COLO668 (cell line): Measurements from ENCODE around the gene CYP2B6.
A peak's percentile ranks its signal among the peaks of the same experiment; 100 is the strongest.
"Not testable (repeated sequence)": the region's sequence is repeated elsewhere in the genome, so short reads cannot be mapped to it uniquely, and the experiment has no call there.

ENCODE experiments used
- DNase-seq: peaks from one replicate; lab custom pipeline; 2025; ENCODE audit not compliant: unreplicated experiment; lab: John Stamatoyannopoulos, UW

CYP2B6 gene

DNA sequence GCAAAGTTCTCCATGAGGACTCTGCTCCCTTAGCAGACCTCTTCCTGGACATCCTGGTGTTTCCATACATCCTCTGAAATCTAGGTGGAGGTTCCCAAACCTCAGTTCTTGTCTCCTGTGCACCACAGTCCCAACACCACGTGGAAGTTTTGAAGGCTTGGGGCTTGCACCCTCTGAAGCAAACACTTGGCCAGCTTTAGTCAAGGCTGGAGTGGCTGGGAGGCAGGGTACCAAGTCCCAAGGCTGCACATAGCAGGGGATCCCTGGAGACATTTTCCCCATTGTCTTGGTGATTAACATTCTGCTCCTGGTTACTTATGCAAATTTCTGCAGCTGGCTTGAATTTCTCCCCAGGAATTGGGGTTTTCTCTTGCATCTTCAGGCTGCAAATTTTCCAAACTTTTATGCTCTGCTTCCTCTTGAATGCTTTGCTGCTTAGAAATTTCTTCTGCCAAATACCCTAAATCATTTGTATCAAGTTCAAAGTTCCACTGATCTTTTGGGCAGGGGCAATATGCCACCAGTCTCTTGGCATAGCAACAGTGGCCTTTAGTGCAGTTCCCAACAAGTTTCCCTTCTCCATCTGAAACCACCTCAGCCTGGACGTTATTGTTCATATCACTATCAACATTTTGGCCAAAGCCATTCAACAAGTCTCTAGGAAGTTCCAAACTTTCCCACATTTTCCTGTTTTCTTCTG is 10.2 kb upstream of the CYP2B6 start:
- not testable (repeated sequence) for DNase-seq

DNA sequence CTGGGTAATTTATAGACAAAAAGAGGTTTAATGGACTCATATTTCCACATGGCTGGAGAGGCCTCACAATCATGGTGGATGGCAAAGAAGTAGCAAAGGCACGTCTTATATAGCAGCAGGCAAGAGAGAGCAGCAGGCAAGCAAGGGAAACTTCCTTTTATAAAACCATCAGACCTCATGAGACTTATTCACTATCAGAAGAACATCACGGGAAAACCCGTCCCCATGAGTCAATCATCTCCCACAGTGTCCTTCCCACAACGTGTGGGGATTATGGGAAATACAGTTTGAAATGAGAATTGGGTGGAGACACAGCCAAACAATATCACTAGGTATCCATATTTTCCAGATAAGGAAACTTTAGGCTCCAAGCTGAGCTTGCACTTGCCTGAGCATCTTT is 9.5 kb upstream of the CYP2B6 start:
- no peak for DNase-seq

DNA sequence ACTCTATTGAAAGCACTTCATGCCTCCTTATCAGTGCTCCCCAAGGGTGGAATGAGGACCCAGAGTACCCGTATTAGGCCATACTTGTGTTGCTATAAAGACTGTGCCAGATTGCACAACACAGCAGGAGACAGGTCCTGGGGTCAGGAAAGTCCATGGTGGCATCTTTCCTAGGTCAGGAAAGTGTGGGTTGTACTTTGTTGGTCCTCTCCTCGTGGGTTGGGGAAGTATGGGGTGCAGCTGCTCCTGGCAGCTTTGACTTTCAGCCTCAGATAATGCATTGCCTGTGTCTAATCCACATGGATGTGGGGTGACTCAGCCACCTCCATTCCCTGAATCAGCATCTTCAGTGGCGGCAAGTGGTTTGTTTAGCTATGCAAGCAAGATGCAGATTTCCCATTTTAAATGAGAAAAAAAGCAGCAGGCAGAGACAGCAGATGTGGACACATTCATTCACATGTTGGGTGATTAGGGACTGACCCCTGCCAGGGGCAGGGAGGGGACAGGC is 8.4 kb upstream of the CYP2B6 start:
- no peak for DNase-seq

DNA sequence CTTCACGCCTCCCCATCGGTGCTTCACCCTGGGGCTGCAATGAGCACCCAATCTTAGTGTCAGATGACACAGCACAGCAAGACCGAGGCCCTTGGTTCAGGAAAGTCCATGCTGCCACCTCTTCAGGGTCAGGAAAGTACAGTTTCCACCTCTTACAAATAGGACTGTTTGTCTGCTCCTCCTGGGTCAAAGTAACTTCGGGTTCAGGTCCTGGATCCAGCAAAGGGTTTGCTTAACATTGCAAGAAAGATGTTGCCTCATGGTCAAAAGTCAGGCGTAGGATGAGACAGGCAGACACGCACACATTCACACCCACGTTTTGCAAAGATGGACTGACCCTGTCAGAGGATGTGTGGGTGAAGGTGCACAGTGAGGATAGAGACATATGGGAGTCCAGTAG is 1.6 kb upstream of the CYP2B6 start:
- no peak for DNase-seq

DNA sequence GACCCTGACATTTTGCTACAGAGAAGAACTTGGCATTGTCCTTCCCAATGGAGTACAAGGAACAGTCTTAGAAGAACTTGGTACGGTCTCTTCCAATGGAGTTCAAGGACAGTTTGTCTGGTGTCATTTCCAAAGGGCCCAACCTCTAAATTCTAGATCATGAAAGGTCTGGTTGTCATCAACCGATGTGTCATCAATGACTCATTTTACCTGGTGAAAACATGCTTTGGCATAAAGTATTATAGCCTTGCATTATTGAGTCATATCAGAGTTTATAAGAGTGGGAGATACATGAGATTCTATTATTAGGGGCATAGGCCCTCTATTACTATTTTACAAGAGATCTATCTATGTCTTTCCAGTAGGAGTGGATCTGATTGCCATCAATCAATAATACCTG is 4.3 kb downstream of the CYP2B6 start:
- DNase-seq: no peak

DNA sequence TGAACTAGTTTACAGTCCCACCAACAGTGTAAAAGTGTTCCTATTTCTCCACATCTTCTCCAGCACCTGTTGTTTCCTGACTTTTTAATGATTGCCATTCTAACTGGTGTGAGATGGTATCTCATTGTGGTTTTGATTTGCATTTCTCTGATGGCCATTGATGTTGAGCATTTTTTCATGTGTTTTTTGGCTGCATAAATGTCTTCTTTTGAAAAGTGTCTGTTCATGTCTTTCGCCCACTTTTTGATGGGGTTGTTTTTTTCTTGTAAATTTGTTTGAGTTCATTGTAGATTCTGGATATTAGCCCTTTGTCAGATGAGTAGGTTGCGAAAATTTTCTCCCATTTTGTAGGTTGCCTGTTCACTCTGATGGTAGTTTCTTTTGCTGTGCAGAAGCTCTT is 7.9 kb downstream of the CYP2B6 start:
- DNase-seq: not testable (repeated sequence)

DNA sequence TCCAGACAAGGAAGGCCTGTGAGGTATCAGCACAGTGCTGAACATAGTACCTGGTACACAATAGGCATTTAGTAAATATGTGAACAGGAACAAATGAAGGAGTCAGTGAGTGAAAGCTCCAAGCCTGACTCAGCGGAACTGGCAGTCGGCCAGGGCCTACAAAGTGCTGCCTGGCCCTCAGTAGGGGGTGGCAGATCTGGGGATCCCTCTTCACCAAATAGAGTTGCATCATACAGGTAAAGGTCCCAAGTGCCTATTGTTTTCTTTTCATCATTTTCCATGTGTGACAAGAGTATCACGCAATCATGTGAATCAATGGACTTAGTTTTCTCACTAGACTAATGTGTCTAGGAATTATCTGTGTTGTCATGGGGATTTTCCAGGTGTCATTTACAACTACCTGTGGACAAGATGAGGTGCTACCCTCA is 9.2 kb downstream of the CYP2B6 start:
- DNase-seq: peak; percentile 33

DNA sequence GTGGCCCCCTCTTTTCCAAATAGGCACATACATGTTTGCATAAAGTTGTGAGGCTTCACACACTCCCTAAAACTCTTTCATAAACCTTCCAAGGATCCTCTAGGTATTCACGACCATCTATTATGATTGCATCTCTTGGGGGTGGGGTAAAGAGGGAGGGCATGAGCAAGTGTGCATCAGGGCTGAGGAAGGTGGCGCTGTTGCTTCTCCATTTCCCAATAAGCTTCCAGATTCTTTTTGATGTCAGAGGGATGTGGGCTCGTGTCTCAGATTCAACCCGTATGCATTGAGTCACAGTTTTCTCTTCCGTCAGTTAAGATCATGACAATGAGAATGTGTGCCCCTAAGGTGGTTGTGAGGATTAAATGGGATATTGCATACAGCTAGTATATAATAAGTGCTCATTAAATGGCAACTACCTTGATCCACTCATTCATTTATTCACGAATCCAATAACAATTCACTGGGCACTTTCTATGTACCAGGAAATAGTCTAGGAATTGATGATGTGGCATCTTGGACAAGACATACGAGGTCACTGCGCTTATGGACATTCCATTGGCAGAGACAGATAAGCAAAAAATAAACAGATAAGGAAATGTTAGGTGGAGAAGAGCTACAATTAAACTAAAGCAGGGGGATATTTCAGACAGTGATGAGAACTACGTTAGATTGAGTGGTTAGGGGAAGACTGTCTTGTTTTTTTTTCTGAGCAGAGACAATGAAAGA is 10.3 kb downstream of the CYP2B6 start:
- no peak for DNase-seq

DNA sequence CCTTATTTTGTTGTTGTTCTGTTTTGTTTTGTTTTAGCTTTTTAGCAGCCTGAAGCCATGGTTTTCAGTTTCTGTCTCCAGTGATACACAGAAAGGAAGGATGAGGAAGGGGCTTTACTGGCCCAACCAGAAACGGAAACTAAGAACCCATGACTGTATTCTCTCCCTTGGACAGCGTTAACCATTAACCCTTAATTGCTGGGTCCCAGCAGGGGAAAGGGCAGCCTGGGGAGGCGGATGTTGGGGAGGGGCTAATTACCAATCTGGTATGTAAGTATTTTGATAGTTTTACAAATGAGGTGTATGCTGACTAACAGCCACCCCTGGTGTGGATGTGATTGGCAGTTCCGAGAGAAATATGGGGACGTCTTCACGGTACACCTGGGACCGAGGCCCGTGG is 12.6 kb downstream of the CYP2B6 start:
- DNase-seq: not testable (repeated sequence)

DNA sequence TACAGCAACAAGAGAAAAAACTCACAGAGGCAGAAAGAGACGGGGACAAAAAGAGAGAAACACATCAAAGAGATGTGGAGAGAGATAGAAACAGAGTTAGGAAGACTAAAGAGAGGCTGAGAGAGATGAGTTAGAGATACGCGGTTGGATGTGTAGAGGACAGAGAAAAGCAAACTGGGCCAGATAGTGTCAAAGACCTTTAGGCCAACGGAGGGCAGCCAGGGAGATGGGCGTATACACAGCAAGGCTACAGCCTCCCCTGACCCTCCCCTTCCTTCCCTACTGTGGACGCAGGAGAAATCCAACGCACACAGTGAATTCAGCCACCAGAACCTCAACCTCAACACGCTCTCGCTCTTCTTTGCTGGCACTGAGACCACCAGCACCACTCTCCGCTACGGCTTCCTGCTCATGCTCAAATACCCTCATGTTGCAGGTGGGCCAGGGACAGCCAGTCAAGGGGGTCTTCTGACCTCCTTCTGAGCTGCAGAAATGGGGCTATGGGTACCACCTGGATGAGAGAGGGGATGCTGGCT is 18.7 kb downstream of the CYP2B6 start:
- DNase-seq: no peak

DNA sequence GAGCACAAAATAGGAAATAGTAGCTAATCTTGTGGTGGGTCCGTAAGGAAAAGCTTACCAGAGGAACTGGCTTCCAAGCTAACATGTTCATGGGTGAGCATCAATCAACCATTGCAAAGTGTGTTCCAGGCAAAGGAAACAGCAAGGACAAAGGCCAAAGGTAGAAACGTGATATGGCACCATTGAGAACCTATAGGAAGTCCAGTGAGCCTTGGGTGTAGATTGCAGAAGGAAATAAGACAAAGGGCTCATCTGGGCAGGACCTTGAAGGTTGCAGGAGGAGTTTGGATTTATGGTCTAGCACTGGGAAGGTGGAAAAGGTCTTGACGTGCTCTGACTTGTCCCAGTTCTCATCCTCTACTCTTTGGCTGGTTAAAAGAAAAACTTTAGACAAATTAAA is 22.3 kb downstream of the CYP2B6 start:
- no peak for DNase-seq

DNA sequence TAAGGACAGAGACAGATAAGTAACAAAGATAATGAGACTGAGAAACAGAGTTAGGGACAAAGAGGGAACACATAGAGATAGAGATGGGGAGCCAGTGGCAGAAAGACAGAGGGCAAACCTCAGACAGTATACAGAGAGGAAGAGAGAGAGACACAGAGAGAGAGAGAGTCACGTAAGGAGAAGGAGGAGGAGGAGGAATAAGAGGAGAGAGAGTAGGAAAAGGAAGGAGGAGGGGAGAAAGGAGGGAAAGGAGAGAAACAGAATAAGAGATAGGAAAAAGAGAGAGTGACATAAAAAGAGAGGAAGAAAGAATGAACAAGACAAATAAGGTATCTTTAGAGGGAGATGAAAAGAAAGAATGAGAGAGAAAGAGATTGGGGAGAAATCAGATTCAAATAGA is 23.6 kb downstream of the CYP2B6 start:
- no peak for DNase-seq

DNA sequence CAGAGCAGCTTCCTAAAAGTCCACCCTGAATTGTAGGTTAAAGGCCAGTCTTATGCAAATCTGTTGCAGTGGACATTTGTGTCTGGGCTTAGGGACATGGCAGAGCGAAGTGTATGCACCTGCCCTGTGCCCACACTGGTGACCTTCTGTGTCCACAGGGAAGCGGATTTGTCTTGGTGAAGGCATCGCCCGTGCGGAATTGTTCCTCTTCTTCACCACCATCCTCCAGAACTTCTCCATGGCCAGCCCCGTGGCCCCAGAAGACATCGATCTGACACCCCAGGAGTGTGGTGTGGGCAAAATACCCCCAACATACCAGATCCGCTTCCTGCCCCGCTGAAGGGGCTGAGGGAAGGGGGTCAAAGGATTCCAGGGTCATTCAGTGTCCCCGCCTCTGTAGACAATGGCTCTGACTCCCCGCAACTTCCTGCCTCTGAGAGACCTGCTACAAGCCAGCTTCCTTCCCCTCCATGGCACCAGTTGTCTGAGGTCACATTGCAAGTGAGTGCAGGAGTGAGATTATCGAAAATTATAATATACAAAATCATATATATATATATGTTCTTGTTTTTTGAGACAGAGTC is 25.5 kb downstream of the CYP2B6 start:
- DNase-seq: no peak

DNA sequence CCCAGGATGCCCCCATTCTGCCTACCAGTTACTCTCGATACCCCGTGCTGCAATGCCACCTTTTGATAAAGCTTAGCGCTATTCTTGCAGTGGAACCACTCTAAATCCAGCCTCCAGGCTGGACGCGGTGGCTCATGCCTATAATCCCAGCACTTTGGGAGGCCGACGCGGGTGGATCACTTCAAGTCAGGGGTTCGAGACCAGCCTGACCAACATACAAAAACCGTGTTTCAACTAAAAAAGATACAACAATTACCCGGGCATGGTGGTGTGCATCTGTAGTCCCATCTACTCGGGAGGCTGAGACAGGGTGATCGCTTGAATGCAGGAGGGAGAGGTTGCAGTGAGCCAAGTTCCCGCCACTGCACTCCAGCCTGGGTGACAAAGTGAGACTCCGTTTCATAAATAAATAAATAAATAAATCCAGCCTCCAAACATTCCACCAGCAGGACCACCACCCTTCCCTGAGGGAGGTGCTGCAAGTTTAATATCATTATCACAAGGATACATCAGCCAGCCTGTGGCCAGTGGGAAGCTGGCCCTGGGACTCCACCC is 27.7 kb downstream of the CYP2B6 start:
- DNase-seq: no peak

DNA sequence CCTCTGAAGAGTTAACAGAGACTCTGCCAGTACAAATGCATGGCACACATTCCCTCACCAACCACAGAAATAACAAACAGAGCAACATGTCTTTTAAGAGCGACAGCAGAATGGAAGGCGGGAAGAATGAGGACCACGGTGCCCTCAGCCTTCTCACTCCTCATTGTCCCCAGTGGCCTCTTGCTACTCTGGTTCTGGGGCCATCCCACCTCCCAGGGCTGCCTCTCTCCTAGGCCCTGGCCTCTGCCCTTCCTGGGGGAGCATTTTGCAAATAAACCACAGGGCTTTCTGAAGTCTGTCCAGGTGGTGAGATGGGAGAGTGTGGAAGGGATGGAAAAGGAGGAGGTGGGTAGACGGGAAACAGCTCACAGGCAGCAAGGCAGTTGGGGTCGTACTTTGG is 28.3 kb downstream of the CYP2B6 start:
- DNase-seq: no peak

DNA sequence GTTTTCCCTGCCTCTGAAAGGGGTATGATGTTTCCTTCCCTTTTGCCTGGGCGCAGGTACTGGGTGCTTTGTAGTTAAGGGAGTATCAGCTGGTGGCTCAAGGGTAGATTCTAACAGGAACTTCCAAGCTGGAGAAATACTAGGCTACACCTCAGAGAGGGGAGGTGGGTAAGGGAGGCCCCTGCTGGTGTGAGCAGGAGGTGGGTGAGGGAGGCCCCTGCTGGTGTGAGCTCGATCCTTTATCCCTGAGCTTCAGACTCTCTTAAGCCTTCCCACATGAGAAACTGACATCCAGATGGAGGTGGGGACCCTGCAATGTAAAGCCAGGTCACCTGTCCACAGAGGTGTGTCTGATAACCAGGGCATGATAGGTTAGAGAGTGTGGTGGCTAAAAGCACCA is 32.1 kb downstream of the CYP2B6 start:
- no peak for DNase-seq

DNA sequence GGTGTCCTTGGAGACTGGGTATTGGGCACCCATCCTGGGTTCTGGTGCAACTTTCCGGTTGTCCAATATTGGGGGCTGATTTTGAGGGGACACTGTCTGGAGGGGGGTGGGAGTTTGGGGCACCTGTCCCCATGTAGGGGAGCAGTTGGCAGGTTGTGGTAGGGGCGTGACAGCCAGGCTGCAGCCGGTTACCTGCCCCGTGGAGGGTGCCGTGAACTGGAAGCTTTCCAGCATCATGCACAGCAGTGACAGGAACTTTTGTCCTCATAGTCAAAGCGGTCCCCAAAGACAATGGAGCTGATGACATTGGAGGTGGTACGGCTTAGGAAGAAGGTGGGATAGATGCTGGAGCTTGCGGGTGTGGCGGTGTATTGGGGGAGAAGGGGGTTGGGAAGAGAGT is 34.3 kb downstream of the CYP2B6 start:
- DNase-seq: no peak

DNA sequence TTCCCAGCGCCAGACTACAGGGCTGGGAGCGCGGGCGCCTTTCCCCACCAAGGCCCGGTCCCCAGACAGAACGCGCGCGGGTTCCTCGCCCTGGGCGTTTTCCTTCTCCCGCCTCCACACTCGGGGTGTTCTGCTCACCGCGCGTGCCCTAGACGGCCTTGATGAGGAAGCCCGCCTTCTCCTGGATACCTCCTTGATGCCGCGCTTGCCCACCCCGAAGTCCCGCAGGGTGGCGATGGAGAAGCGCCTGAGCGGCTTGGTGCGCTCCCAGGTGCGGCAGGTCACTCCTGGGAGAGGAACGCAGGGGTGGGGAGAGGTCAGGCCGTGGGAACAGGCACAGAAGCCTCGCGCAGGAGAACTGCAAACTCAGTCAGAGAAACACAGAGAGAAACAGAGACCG is 34.8 kb downstream of the CYP2B6 start:
- DNase-seq: no peak

DNA sequence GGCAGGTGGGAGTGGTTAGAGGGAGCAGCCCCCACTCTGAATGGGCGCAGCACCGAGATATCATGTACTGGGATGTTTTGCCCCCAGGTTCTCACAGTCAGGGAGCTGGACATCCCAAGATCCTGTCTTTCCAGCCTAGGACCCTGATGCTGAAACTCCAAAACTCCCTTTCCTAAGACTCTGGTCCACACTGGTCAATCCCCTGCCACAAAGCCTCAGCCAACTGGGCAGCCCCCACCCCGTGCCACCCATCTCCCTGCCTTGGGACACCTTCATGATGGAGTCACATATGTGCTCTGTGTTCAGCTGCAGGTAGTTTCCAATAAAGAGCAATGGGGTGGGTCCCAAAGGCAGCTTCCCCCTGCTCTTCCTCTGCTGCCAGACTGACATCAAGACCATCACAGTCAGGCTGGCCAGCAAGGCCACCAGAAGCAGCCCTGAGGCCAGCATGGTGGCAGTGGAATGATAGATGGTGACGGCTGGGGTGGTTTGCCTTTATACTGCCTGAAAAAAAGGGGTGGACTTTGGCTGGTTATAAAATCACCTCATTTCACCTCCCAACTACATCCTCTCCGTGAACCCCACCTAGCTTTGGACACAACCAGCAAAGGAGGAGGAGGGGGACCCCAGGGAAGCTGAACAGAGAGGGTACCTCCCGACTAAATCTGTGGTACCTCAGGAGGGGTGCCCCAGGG is 36.3 kb downstream of the CYP2B6 start:
- no peak for DNase-seq

DNA sequence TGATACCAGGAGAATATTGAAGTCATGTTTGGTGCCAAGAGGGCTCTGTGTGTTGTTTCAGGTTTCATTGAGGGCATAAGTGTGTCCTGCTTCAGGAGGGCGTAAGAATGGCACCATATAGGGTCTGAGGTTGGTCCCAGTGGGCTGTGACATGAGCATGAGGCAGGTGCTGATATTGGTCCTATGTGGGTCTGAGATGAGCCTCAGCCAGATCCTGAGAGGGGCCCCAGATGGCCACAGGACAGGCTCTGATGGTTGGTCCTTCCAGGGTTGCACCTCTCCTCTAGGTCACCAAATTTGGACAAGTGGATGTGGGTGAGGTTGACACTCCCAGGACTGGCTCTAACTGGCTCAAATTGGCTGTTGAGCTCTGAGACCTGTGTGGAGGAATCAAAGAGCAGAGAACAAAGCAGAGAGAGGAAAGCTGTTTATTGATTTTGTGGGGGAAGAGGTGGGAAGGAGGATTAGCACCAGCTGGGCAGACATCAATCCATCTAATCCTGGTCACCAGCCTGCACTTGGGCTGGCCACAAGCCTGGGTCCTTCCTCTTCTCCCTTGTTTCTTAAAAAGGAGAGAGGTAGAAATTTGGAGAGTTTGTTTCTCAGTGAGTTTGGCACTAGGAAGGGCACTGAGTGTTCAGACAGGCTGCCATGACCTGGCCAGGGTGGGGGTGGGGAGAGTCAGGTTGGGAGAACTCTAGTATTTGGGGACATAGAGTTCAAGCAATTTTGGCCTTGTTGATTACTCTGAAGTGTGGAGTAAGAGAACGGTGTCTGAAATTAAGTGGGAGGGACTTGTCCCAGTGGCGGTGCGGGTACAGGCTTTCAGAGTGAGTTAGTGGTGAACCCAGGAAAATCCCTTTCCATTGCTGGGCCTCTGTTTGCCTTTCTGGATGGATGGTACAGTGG is 38.7 kb downstream of the CYP2B6 start:
- no peak for DNase-seq
